Measurements from ENCODE around the gene MTURN. TPM values are rescaled to one million over a fixed set of nuclear protein-coding genes. Genes with fewer than 3 reads are reported as not detected.

The MTURN gene
- total and polyA plus RNA-seq, 2 donors (not counting 1 experiment from before 2014, with no cell fraction given), result 4.5 to 13.9 TPM

GRCh38 chr7:30177965-30178364, 43.2 kb downstream of the MTURN start:
- H3K4me3 Mint-ChIP-seq, result no peak overlapping the region
- no peaks in the 10 kb centered on the region for H3K27me3 Mint-ChIP-seq
- intact Hi-C loops (cut with micrococcal nuclease), result loop anchor here (5.0 kb wide), 1 partner anchor 41 kb away; no protein-coding TSS in a partner anchor
- ATAC-seq (ENCODE audit: low read depth) (no peak), DNase-seq (no peak)
- ChIA-PET CTCF (interaction anchor here (0.8 to 2.8 kb wide), 3 partner anchors 14 to 98 kb away, joined by 3 to 18 read pairs (median 3); partner anchors contain the start of gene MTURN), POLR2A (no interaction called here)
- H3K27ac ChIP-seq (ENCODE audit: low read length in 2 of 2), result no peak overlapping the region
- H3K9ac ChIP-seq (ENCODE audit: low read length), result no peak overlapping the region
- H4K20me1 ChIP-seq (ENCODE audit: control insufficient read depth, insufficient read depth, low read length, poor library complexity, severe bottlenecking), result no peaks in the 10 kb centered on the region
- no peaks in the 10 kb centered on the region for H3K27me3 ChIP-seq (replicated peaks in 1 of 4; ENCODE audit: control extremely low read depth in 1 of 4, control insufficient read depth in 3 of 4, insufficient read depth in 4 of 4, low read length in 3 of 4)
- no peak for TF ChIP-seq EZH2 (IDR thresholded peaks at IDR 0.05; ENCODE audit: borderline replicate concordance, insufficient read depth, low read depth, low read length, poor library complexity, severe bottlenecking)
- no peak overlapping the region for H3K4me3 ChIP-seq (ENCODE audit: control extremely low read depth in 1 of 5, extremely low read depth in 1 of 5, insufficient read depth in 1 of 5, low read depth in 2 of 5, low read length in 4 of 5)
- no peak overlapping the region for H2AFZ ChIP-seq (ENCODE audit: insufficient read depth, low read depth, low read length, poor library complexity, severe bottlenecking)
- no peaks in the 10 kb centered on the region for H3K9me3 ChIP-seq (ENCODE audit: control extremely low read depth in 1 of 3, control insufficient read depth in 2 of 3, insufficient read depth in 1 of 3, low read length in 2 of 3)
- H3K36me3 ChIP-seq (replicated peaks in 1 of 2; ENCODE audit: control extremely low read depth in 1 of 2, control insufficient read depth in 1 of 2, extremely low read depth in 1 of 2, insufficient read depth in 2 of 2, low read length in 1 of 2), result no peaks in the 10 kb centered on the region
- peaks cover 28 to 37% of the 10 kb centered on the region in 2 donors for H3K4me1 ChIP-seq (ENCODE audit: control insufficient read depth in 2 of 2, insufficient read depth in 2 of 2, low read length in 2 of 2)
- 50% methylated on average over 2 of the region's 3 CpGs for WGBS (ENCODE audit: insufficient coverage)
- H3K4me2 ChIP-seq (replicated peaks; ENCODE audit: low read depth, low read length, poor library complexity, severe bottlenecking), result no peak overlapping the region
- no peaks in the 10 kb centered on the region for H3K9me3 Mint-ChIP-seq (ENCODE audit: insufficient read depth)
- peaks cover 43% of the 10 kb centered on the region for H3K4me1 Mint-ChIP-seq
- peak overlapping the region; percentile 60 for H3K27ac Mint-ChIP-seq
- H3K79me2 ChIP-seq (ENCODE audit: control insufficient read depth, insufficient read depth, low read length), result no peaks in the 10 kb centered on the region

GRCh38 chr7:30178748-30179436, 44.1 kb downstream of the MTURN start:
- no peaks in the 10 kb centered on the region for H3K36me3 ChIP-seq (replicated peaks in 1 of 2; ENCODE audit: control extremely low read depth in 1 of 2, control insufficient read depth in 1 of 2, extremely low read depth in 1 of 2, insufficient read depth in 2 of 2, low read length in 1 of 2)
- H3K9me3 ChIP-seq (ENCODE audit: control extremely low read depth in 1 of 3, control insufficient read depth in 2 of 3, insufficient read depth in 1 of 3, low read length in 2 of 3), result no peaks in the 10 kb centered on the region
- H3K9ac ChIP-seq (ENCODE audit: low read length), result peak overlapping the region; percentile 45
- H3K27ac Mint-ChIP-seq, result peak overlapping the region; percentile 92
- H3K4me3 Mint-ChIP-seq, result peak overlapping the region; percentile 81
- ChIA-PET POLR2A (interaction anchor here (0.5 kb wide), 1 partner anchor 92 kb away, joined by 5 read pairs; no protein-coding TSS in a partner anchor), CTCF (interaction anchor here (0.7 to 2.8 kb wide), 6 partner anchors 15 to 385 kb away, joined by 3 to 18 read pairs (median 3); partner anchors contain the start of gene MTURN)
- H3K79me2 ChIP-seq (ENCODE audit: control insufficient read depth, insufficient read depth, low read length), result no peaks in the 10 kb centered on the region
- peak overlapping the region; percentile 64 to 70 for H3K27ac ChIP-seq (ENCODE audit: low read length in 2 of 2)
- DNase-seq (peak; percentile 72), ATAC-seq (ENCODE audit: low read depth) (peak; percentile 90)
- intact Hi-C loops (cut with micrococcal nuclease), result loop anchor here (1.0 to 5.0 kb wide), 2 partner anchors 42 to 47 kb away; no protein-coding TSS in a partner anchor
- H3K4me2 ChIP-seq (replicated peaks; ENCODE audit: low read depth, low read length, poor library complexity, severe bottlenecking), result peak overlapping the region; percentile 69
- TF ChIP-seq EZH2 (IDR thresholded peaks at IDR 0.05; ENCODE audit: borderline replicate concordance, insufficient read depth, low read depth, low read length, poor library complexity, severe bottlenecking), result no peak
- TF ChIP-seq CTCF (IDR thresholded peaks at IDR 0.05), result no peak
- no peaks in the 10 kb centered on the region for H3K27me3 Mint-ChIP-seq
- peaks cover 44% of the 10 kb centered on the region for H3K4me1 Mint-ChIP-seq
- peaks cover 28 to 37% of the 10 kb centered on the region in 2 donors for H3K4me1 ChIP-seq (ENCODE audit: control insufficient read depth in 2 of 2, insufficient read depth in 2 of 2, low read length in 2 of 2)
- no peaks in the 10 kb centered on the region for H3K9me3 Mint-ChIP-seq (ENCODE audit: insufficient read depth)
- peak overlapping the region; percentile 81 for H2AFZ ChIP-seq (ENCODE audit: insufficient read depth, low read depth, low read length, poor library complexity, severe bottlenecking)
- H3K27me3 ChIP-seq (replicated peaks in 1 of 4; ENCODE audit: control extremely low read depth in 1 of 4, control insufficient read depth in 3 of 4, insufficient read depth in 4 of 4, low read length in 3 of 4), result no peaks in the 10 kb centered on the region
- peak overlapping the region in 3 of 5 experiments; percentile 9 to 37 (median 36) for H3K4me3 ChIP-seq (ENCODE audit: control extremely low read depth in 1 of 5, extremely low read depth in 1 of 5, insufficient read depth in 1 of 5, low read depth in 2 of 5, low read length in 4 of 5)
- 83% methylated on average over 1 of the region's 3 CpGs for WGBS (ENCODE audit: insufficient coverage)
- H4K20me1 ChIP-seq (ENCODE audit: control insufficient read depth, insufficient read depth, low read length, poor library complexity, severe bottlenecking), result no peaks in the 10 kb centered on the region

All from B cell (primary cell).